Measurements from ENCODE around the gene ZFYVE28.

Gene ZFYVE28

GRCh38 chr4:2327579-2327978 is 90.9 kb downstream of the ZFYVE28 start:
- DNase-seq: no peak

DNA sequence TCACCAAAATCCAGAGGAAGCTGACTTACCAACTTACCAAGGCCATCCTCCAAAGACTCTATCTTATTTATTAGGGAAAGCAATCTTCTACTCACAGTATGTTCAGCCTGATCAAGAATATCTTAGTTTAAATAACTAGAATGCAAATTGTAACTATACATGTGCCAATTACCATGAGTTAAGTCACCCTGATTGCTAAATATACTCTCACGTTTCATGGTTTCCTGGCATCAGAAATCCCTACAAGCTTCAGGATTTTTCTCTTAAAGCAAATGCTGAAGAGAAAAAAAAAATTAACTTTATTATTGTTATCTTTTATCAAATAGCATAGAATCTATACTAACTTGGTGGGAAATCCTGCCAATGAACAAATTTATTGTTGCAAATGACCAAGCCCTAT is 93.6 kb downstream of the ZFYVE28 start:
- peak; percentile 21 for DNase-seq

DNA sequence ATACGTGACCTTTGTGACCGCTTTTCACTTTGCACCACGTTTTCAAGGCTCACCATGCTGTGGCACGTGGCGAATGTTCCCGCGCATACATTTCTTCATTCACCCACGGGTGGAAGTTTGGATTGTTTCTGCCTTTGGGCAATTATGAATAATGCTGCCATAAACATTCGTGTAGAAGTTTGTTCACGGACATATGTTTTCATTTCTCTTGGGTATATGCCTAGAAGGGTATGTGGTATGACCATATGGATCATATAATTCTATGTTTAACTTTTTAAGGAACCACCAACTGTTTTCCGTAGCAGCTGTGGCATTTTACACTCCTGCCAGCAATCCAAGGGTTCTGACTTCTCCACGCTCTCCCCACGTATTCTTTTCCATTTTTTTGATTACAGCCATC is 95.6 kb downstream of the ZFYVE28 start:
- peak; percentile 34 for DNase-seq

DNA sequence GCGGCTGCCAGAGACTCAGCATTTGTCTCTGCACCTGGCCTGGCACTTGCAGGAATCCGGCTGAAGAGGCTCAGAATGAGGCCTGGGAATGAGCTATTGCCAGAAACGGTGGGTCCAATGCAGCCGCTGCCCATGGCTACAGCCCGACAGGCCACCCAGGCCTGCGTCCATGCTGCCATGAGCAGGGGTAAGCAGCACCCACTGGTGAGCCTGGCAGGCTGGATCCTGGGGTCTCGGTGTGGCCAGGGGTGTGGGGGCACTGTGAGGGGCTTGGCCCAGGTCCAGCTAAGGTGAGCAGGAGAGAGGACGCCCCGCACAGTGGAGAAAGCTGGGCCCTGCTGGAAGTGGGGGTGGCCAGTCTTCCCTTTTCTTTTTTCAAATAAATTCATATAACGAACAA is 96.2 kb downstream of the ZFYVE28 start:
- no peak for DNase-seq

DNA sequence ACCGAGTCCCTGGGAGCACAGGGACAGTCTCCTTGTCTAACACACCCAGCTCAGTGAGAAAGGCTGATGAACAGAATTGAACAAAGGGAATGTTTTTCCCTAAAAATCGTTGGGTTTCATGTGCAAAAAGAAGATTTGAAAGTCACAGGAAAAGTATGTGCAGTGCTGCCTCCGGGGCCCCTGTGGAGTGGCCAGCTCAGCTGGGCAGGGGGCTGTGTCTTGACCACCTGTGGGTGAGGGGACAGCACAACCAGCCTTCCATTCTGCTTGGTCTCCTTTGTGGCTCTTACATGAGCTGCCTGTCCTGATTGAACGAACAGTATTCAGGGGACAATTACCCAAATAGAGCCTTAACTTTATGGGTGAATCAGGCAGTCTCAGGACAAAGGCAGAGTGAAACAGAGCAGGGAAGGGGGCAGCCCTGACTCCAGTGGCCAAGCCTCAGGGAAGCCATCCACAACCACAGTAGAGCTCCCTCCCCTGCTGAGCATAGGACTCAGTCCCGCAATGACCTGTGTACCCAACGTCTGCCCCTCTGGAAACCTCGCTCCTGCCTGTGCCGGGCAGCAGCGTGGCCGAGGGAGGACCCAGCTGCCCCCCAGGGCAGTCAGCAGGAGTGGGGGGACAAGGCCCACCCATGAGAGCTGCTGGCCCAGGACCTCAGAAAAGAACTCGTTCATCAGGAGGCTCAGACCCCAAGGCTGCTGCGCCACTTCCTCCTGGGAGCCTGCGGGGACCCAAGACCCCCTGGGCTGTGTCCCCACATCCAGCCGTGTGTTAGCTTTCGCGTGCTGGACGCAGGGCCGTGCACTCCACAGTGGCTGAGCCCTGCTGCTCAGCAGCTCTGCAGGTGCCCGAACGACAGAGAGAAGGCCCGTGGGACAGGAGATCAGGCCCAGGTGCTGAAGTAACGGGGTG is 96.9 kb downstream of the ZFYVE28 start:
- DNase-seq: no peak

DNA sequence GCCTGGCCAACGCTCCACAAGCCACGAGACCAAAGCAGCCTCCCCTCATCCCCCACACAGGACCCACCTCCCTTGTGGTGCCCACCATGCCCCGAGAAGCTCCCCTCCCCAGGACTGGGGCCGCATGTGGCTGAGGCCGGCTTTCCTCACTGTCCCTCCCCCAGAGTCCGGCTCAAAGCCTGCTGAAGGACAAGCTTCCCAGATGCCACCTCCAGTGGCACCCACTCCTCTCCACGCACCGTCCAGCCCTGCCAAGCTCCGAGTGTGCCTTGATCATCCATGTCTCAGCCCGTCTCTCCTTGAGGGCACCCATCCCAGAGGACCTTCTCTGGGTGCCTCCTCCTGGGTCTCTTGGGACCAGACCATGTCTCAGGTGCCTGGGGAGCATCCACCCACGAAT is 97.7 kb downstream of the ZFYVE28 start:
- DNase-seq: no peak

GRCh38 chr4:2320152-2320551 is 98.3 kb downstream of the ZFYVE28 start:
- no peak for DNase-seq

DNA sequence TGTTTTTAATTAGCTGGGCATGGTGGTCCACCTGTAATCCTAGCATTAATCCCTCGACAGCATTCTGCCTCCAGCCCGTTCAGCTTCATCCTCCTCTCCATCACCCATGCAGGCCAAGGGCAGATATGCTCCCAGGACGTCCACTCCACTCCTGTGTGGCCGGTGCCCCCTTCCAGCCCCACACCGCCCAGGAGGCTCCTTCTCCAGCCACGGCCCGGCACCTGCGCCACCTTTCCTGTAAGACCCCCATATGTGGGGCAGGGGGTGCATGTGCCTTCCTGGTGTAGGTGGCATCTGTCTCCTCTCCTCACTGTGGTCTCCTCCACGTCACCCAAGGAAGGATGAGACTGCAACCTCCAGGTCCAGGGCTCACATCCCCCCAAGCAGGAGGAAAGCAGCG is 99.6 kb downstream of the ZFYVE28 start:
- no peak for DNase-seq

DNA sequence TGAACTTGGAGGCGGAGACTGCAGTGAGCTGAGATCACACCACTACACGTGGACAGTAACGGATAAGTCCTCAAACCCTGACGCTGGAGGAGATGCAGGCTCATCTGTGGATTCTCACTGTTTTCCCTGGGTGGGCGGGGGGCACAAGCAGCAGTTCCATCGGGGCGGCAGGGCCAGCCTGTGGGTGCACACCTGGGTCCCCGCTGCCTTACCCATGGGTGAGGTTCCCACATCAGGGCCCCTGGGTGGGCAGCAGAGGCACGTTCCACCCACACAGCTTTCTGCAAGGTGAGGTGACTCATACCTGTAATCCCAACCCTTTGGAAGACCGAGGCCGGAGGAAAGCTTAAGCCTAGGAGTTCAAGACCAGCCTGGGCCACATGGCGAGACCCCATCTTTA is 100.0 kb downstream of the ZFYVE28 start:
- no peak for DNase-seq

DNA sequence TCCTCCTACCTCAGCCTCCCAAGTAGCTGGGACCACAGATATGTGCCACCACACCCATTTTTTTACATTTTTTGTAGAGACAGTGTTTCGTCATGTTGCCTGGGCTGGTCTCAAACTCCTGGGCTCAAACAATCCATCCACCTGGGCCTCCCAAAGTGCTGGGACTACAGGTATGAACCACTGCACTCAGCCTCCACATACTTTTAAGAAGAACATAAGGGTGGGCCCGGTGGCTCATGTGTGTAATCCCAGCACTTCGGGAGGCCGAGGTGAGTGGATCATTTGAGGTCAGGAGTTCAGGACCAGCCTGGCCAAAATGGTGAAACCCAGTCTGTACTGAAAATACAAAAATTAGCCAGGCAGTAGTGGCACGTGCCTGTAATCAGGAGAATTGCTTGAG is 105.1 kb downstream of the ZFYVE28 start:
- DNase-seq: no peak

DNA sequence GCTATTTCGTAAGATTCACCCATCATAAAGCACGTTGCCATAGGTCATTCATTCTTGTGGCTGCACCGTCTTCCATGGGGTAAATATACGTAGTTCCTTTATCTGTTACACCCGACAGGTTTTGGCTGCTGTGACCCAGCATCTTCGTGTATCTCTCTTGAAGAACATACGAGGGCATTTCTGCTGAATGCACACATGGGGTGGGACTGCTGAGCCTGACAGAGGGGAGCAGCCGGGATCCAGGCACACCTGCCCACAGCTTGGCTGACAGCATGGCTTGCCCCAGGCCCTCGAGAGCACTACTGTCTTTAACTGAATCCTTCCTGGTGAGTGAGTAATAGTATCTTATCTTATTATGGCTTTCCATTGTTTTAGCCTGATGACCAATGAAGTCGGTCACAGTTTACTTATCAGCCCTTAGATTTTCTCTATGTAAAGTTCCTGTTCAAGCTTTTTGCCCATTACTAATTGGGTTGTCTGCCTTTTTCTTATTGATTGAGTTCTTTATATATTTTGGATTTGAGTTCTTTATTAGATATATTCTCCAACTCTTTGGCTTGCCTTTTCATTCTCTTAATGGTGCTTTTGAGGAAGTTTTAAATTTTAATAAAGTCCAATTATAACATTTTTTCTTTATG is 111.6 kb downstream of the ZFYVE28 start:
- no peak for DNase-seq

GRCh38 chr4:2305766-2306501 is 112.5 kb downstream of the ZFYVE28 start:
- DNase-seq: no peak

GRCh38 chr4:2304877-2305561 is 113.4 kb downstream of the ZFYVE28 start:
- DNase-seq: no peak

DNA sequence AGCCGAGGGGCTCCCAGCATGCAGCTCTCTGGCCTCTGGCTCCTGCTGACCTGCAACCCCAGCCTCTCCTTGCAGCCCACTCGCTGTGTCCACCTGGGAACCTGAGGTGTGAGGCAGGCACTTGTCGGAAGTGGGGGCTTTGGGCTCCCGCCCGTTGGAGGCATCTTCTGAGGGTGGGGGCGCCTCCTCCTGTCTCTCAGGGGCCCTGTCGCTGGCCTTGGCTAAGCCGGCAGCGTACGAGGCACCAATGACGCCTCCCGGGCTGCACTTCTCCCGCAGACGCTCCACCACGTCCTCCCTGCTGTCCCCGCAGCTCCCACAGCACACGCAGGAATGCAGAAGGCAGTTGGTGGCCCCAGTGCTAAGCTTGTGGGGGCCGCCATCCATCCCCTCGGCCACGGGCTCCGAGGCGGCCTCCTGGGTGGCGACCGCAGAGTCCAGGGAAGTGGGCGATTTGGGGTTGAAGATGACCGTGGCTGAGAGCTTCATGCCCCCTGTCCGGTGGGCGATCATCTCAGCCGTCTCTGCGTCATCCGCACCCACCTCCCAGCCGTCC is 114.0 kb downstream of the ZFYVE28 start:
- no peak for DNase-seq

DNA sequence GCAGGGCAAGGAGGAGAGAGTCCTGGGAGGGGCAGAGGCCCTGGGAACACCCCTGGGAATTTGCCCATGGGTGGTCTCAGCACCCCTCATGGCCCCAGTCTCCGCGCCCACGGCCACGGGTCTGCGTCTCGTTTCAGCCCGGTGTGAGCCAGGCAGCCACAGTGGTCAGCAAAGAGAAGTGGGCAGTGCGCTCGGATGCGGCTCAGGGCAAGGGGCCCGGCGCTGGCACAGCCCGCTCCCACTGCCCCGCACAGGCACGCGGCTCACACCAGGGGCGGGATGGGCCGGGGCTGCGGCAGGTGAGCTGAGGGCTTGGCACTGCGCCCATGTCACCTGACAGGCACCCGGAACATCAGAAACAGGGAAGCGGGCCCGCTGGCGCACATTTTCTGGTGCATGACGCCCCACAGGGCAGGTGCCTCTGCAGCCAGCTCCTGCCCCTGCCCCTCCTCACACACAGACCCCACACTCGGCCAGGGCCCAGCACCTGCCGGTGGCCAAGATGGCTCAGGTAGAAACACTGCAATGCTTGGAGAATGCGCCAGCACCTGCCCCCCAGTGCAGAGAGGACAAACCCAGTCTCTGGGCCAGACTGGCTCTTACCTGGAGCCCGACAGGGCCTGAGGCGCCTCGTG is 114.6 kb downstream of the ZFYVE28 start:
- DNase-seq: no peak

- DNase-seq: no peak
Observed at GRCh38 chr4:2303121-2303685, 115.2 kb downstream of the ZFYVE28 start.

- no peak for DNase-seq
Observed at GRCh38 chr4:2302387-2303119, 115.9 kb downstream of the ZFYVE28 start.

GRCh38 chr4:2301806-2302205 is 116.6 kb downstream of the ZFYVE28 start:
- no peak for DNase-seq

DNA sequence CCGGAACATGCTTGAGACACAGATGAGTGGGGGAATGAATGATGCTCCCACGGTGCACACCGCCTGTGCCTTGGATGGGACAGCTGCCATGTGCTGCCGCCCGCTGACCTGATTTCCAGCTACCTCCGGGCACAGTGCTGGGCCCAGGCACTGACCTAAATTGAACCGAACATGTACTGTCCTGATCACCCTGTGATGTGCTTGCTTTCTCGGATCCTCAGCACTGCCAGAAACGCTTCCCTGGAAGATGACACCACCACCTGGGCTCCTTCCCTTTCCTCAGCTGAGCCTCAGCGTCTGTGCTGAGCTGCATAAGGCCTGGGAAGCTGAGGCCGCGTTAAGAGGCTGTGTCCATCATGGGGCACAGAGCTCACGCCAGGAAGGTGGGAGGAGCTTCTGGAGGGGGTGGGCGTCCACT is 117.2 kb downstream of the ZFYVE28 start:
- no peak for DNase-seq

GRCh38 chr4:2300431-2301224 is 117.8 kb downstream of the ZFYVE28 start:
- DNase-seq: no peak
